T47D (cell line): ENCODE data around the gene ATP6V0A4.
A peak's percentile ranks its signal among the peaks of the same experiment; 100 is the strongest.
"Not testable (repeated sequence)": the region's sequence is repeated elsewhere in the genome, so short reads cannot be mapped to it uniquely, and the experiment has no call there.

Source experiments
- DNase-seq, 2 experiments: peaks; one replicate each; pipeline versions ENCODE4 v3.0.0 to v3.0.0-alpha.2; 2011 to 2012; ENCODE audit warnings: low read depth in 1 of 2, low spot score in 1 of 2
- JUND ChIP-seq: IDR thresholded peaks from 2 replicates; pipeline ENCODE4 v1.6.1; 2012; ENCODE audit warnings: low read depth
- in situ Hi-C: cut with HindIII; loops from 2 replicates; pipeline ENCODE4 v1.10.0; 2016; ENCODE audit warnings: low sequenced_read_pairs, low pct_unique_long_range_greater_than_20kb

ATP6V0A4 gene

GRCh38 chr7:138735399-138735798 is 62.6 kb downstream of the ATP6V0A4 start:
- no peak for DNase-seq
- in situ Hi-C loops = no loop called here
- no peak for TF ChIP-seq JUND

GRCh38 chr7:138731733-138732132 is 66.3 kb downstream of the ATP6V0A4 start:
- DNase-seq, in situ Hi-C loops: not testable (repeated sequence)

- in situ Hi-C loops = no loop called here
- no peak for DNase-seq
- TF ChIP-seq JUND = no peak
Measured at GRCh38 chr7:138729444-138729843, 68.6 kb downstream of the ATP6V0A4 start.

GRCh38 chr7:138727336-138728099 is 70.5 kb downstream of the ATP6V0A4 start:
- TF ChIP-seq JUND = no peak
- in situ Hi-C loops = no loop called here
- no peak for DNase-seq

GRCh38 chr7:138726288-138726687 is 71.7 kb downstream of the ATP6V0A4 start:
- TF ChIP-seq JUND = no peak
- in situ Hi-C loops = no loop called here
- DNase-seq = peak in 1 of 2 experiments; percentile 11

- in situ Hi-C loops = no loop called here
- DNase-seq = no peak
- TF ChIP-seq JUND = no peak
Measured at GRCh38 chr7:138720286-138720685, 77.7 kb downstream of the ATP6V0A4 start.

GRCh38 chr7:138716889-138717288 is 81.1 kb downstream of the ATP6V0A4 start:
- in situ Hi-C loops = no loop called here
- TF ChIP-seq JUND = no peak
- no peak for DNase-seq

GRCh38 chr7:138713191-138713590 is 84.8 kb downstream of the ATP6V0A4 start:
- in situ Hi-C loops = no loop called here
- no peak for DNase-seq
- TF ChIP-seq JUND = no peak

- no peak for TF ChIP-seq JUND
- DNase-seq = no peak
- in situ Hi-C loops = no loop called here
Measured at GRCh38 chr7:138712652-138713051, 85.3 kb downstream of the ATP6V0A4 start.

- DNase-seq = no peak
- in situ Hi-C loops = no loop called here
- TF ChIP-seq JUND = no peak
Measured at GRCh38 chr7:138710536-138711385, 87.2 kb downstream of the ATP6V0A4 start.

- no peak for TF ChIP-seq JUND
- in situ Hi-C loops = no loop called here
- DNase-seq = no peak
Measured at GRCh38 chr7:138705167-138705566, 92.8 kb downstream of the ATP6V0A4 start.

- no peak for DNase-seq
- in situ Hi-C loops = no loop called here
- TF ChIP-seq JUND = no peak
Measured at GRCh38 chr7:138701537-138701923, 96.5 kb downstream of the ATP6V0A4 start.

- in situ Hi-C loops = no loop called here
- no peak for TF ChIP-seq JUND
- no peak for DNase-seq
Measured at GRCh38 chr7:138700857-138701536, 97.0 kb downstream of the ATP6V0A4 start, which contains the start of gene SVOPL. Gene SVOPL, minus strand, starts transcription at chr7:138701362. Its CDS starts 22,317 bp downstream, at chr7:138679045.
